ENCODE results near the gene MVB12B. TPM values are rescaled to one million over a fixed set of nuclear protein-coding genes. Genes with fewer than 3 reads are reported as not detected.

The MVB12B gene
- total RNA-seq, 4 donors from 2014 or later, result 2.1 to 39.2 (median 22.2) TPM

- H3K4me1 ChIP-seq, result no peaks in the 10 kb centered on the region
- intact Hi-C loops (cut with DNase I; ENCODE audit: low total_unique reads), result no loop called here
Measured at GRCh38 chr9:126516936-126517832, 190.6 kb downstream of the MVB12B start.

GRCh38 chr9:126517833-126518356 lies 191.3 kb downstream of the MVB12B start:
- TF ChIP-seq CTCF (IDR thresholded peaks at IDR 0.05), result no peak
- no peak for TF ChIP-seq POLR2A (IDR thresholded peaks at IDR 0.05)
- H3K36me3 ChIP-seq, result no peaks in the 10 kb centered on the region
- no peak overlapping the region for H3K4me3 ChIP-seq
- no peaks in the 10 kb centered on the region for H3K9me3 ChIP-seq
- no peak overlapping the region for H3K27ac ChIP-seq
- H3K4me1 ChIP-seq, result no peaks in the 10 kb centered on the region
- intact Hi-C loops (cut with DNase I; ENCODE audit: low total_unique reads), result no loop called here
- H3K27me3 ChIP-seq, result peaks cover 0 to 39% of the 10 kb centered on the region in 2 donors
- no peak for DNase-seq

More at GRCh38 chr9:126516936-126517832, 190.6 kb downstream of the MVB12B start:
- Histone ChIP-seq H3K4me3 (peak overlapping the region in 1 of 2 donors; percentile 19), H3K27ac (no peak overlapping the region), H3K9me3 (no peaks in the 10 kb centered on the region), H3K36me3 (no peaks in the 10 kb centered on the region), H3K27me3 (peaks cover 0 to 41% of the 10 kb centered on the region in 2 donors)
- DNase-seq, result peak in 1 of 2 donors; percentile 37
- TF ChIP-seq POLR2A (IDR thresholded peaks at IDR 0.05) (no peak), CTCF (IDR thresholded peaks at IDR 0.05) (no peak)

- Histone ChIP-seq H3K27me3 (peaks cover 0 to 30% of the 10 kb centered on the region in 2 donors), H3K9me3 (no peaks in the 10 kb centered on the region), H3K4me3 (no peak overlapping the region), H3K27ac (no peak overlapping the region), H3K36me3 (no peaks in the 10 kb centered on the region), H3K4me1 (no peaks in the 10 kb centered on the region)
- TF ChIP-seq CTCF (IDR thresholded peaks at IDR 0.05) (no peak), POLR2A (IDR thresholded peaks at IDR 0.05) (no peak)
- intact Hi-C loops (cut with DNase I; ENCODE audit: low total_unique reads), result no loop called here
- no peak for DNase-seq
Measured at GRCh38 chr9:126518763-126519162, 192.1 kb downstream of the MVB12B start.

GRCh38 chr9:126519660-126520420 lies 193.2 kb downstream of the MVB12B start:
- no peaks in the 10 kb centered on the region for H3K9me3 ChIP-seq
- H3K36me3 ChIP-seq, result no peaks in the 10 kb centered on the region
- H3K27ac ChIP-seq, result no peak overlapping the region
- no peaks in the 10 kb centered on the region for H3K4me1 ChIP-seq
- DNase-seq, result no peak
- TF ChIP-seq CTCF (IDR thresholded peaks at IDR 0.05), result no peak
- TF ChIP-seq POLR2A (IDR thresholded peaks at IDR 0.05), result no peak
- intact Hi-C loops (cut with DNase I; ENCODE audit: low total_unique reads), result no loop called here
- H3K27me3 ChIP-seq, result peaks cover 0 to 29% of the 10 kb centered on the region in 2 donors
- H3K4me3 ChIP-seq, result no peak overlapping the region
